ENCODE results near the gene IL20RB. TPM values are rescaled to one million over a fixed set of nuclear protein-coding genes. Genes with fewer than 3 reads are reported as not detected.

The IL20RB gene
- total RNA-seq, 1 experiment from 2014 or later: 3.6 TPM

- Histone ChIP-seq H3K4me3 (no peak overlapping the region), H3K9me3 (replicated peaks) (no peaks in the 10 kb centered on the region), H3K27ac (no peak overlapping the region), H3K36me3 (peaks cover 23% of the 10 kb centered on the region), H3K27me3 (replicated peaks) (no peaks in the 10 kb centered on the region), H3K4me1 (replicated peaks) (peaks cover 12% of the 10 kb centered on the region)
- DNase-seq (ENCODE audit: low read depth in 1 of 2, low spot score in 2 of 2): no peak
Measured at GRCh38 chr3:136932523-136932922, 25.3 kb upstream of the IL20RB start.

DNA sequence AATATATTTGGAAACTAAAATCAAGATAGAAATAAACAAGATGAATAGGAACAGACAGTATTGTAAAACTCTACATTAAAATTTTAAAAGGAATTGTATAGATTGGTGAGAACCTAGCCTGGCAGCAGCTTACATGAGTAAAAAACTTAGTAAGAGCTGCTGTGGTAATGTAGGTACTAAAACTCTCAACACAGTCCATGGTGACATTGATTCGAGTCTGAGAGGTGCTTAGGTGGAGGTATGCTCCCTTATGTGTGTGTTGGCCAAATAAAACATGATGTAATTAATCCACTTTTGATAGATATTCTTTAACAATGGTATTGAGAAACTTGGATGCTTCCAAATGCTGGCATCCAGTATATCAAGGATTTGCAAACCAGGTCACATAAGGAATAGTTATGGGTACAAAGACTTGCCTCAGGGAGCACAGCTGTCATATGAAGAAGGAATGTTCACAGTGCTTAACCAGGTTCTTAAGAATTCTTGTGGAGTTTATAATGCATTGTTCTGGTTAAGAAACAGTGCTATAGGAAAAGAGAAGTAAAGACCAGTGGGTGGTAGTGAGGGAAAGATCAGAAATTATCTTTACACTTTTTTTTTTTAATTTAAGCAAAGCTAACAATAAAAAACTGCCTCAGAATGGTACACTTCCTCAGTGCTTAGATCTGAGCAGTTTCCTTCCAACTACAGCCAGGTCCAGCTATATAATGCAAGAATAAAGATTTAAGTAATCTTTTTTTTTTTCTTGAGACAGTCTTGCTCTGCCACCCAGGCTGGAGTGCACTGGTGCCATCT lies 24.6 kb upstream of the IL20RB start:
- peaks cover 19% of the 10 kb centered on the region for H3K4me1 ChIP-seq (replicated peaks)
- H3K9me3 ChIP-seq (replicated peaks): no peaks in the 10 kb centered on the region
- no peaks in the 10 kb centered on the region for H3K27me3 ChIP-seq (replicated peaks)
- no peak for DNase-seq (ENCODE audit: low read depth in 1 of 2, low spot score in 2 of 2)
- H3K36me3 ChIP-seq: peaks cover 19% of the 10 kb centered on the region
- no peak overlapping the region for H3K4me3 ChIP-seq
- H3K27ac ChIP-seq: no peak overlapping the region

DNA sequence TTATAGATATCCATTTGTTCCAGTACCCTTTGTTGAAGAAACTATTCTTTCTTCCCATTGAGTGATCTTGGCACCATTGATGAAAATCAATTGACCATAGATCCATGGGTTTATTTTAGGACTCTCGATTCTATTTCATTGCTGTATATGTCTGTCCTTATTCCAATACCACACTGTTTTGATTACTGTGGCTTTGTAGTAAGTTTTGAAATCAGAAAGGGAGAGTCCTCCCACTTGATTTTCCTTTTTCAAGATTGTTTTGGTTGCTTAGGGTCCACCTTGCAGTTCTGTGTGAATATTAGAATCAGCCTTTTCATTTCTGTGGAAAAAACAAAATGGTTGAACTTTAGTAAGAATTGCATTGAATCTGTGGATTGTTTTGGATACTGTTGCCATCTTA lies 20.6 kb upstream of the IL20RB start:
- H3K27me3 ChIP-seq (replicated peaks): no peaks in the 10 kb centered on the region
- no peak for DNase-seq (ENCODE audit: low read depth in 1 of 2, low spot score in 2 of 2)
- peaks cover 10% of the 10 kb centered on the region for H3K36me3 ChIP-seq
- H3K27ac ChIP-seq: no peak overlapping the region
- H3K4me1 ChIP-seq (replicated peaks): peaks cover 27% of the 10 kb centered on the region
- no peak overlapping the region for H3K4me3 ChIP-seq
- no peaks in the 10 kb centered on the region for H3K9me3 ChIP-seq (replicated peaks)

DNA sequence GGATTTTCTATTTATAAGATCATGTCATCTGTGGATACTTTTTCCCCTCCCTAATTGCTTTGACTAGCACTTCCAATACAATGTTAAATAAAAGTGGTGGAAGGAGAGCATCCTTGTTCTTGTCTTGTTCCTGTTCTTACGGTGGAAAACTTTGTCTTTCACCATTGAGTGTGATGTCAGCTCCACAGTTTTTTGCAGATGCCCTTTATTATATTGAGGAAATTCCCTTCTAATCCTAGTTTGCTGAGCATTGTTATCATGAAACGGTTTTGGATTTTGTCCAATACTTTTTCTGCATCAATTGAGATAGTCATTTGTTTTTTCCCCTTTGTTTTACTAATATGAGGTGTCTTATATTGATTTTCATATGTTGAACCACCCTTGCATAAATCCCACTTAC lies 19.9 kb upstream of the IL20RB start:
- peak overlapping the region; percentile 22 for H3K27ac ChIP-seq
- peaks cover 10% of the 10 kb centered on the region for H3K36me3 ChIP-seq
- H3K27me3 ChIP-seq (replicated peaks): no peaks in the 10 kb centered on the region
- H3K4me1 ChIP-seq (replicated peaks): peaks cover 34% of the 10 kb centered on the region
- no peaks in the 10 kb centered on the region for H3K9me3 ChIP-seq (replicated peaks)
- no peak overlapping the region for H3K4me3 ChIP-seq
- DNase-seq (ENCODE audit: low read depth in 1 of 2, low spot score in 2 of 2): no peak

DNA sequence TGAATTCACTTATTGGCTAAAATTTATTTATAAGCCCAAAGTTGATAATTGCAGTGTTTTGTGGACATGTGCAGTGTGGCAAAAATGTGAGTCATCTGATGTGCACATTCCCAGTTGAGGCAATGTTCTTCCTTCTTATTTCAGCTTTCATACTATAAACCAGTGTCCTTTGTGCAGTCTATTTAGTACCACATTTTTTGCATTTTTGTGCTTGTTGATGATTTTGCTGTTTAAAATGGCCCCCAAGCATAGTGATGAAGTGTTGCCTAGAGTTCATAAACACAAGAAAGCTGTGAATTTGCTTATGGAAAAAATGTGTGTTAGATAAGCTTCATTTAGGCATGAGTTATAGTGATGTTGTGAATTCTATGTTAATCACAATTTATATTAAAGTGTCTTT lies 19.4 kb upstream of the IL20RB start:
- peak; percentile 47 to 66 for DNase-seq (ENCODE audit: low read depth in 1 of 2, low spot score in 2 of 2)
- H3K9me3 ChIP-seq (replicated peaks): no peaks in the 10 kb centered on the region
- peaks cover 34% of the 10 kb centered on the region for H3K4me1 ChIP-seq (replicated peaks)
- peaks cover 10% of the 10 kb centered on the region for H3K36me3 ChIP-seq
- H3K27ac ChIP-seq: peak overlapping the region; percentile 50
- H3K27me3 ChIP-seq (replicated peaks): no peaks in the 10 kb centered on the region
- no peak overlapping the region for H3K4me3 ChIP-seq

DNA sequence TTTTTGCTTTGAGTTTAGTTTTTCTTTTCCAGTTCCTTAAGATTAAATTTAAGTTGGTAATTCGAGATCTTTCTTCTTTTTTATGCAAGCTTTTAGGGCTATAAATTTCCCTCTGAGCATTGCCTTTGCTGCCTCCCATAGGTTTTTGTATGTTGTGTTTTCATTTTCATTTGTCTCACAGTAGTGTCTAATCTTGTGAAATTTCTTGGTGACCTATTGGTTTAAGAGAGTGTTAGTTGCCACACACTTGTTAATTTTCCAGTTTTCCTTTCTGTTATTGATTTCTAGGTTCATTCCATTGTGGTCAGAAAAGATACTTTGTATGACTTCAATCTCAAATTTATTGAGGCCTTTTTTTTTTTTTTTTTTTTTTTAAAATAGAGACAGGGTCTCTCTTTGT lies 18.3 kb upstream of the IL20RB start:
- peaks cover 10% of the 10 kb centered on the region for H3K36me3 ChIP-seq
- no peak overlapping the region for H3K4me3 ChIP-seq
- H3K4me1 ChIP-seq (replicated peaks): peaks cover 39% of the 10 kb centered on the region
- DNase-seq (ENCODE audit: low read depth in 1 of 2, low spot score in 2 of 2): no peak
- no peaks in the 10 kb centered on the region for H3K27me3 ChIP-seq (replicated peaks)
- H3K9me3 ChIP-seq (replicated peaks): no peaks in the 10 kb centered on the region
- H3K27ac ChIP-seq: no peak overlapping the region

GRCh38 chr3:136942803-136943202 lies 15.0 kb upstream of the IL20RB start:
- Histone ChIP-seq H3K36me3 (peaks cover 8% of the 10 kb centered on the region), H3K4me1 (replicated peaks) (peaks cover 35% of the 10 kb centered on the region), H3K27ac (no peak overlapping the region), H3K4me3 (no peak overlapping the region), H3K9me3 (replicated peaks) (no peaks in the 10 kb centered on the region), H3K27me3 (replicated peaks) (no peaks in the 10 kb centered on the region)
- DNase-seq (ENCODE audit: low read depth in 1 of 2, low spot score in 2 of 2): no peak

GRCh38 chr3:136943436-136943835 lies 14.3 kb upstream of the IL20RB start:
- Histone ChIP-seq H3K9me3 (replicated peaks) (no peaks in the 10 kb centered on the region), H3K4me3 (no peak overlapping the region), H3K27ac (peak overlapping the region; percentile 4; the same call in 1 of the 2 replicates), H3K4me1 (replicated peaks) (peaks cover 29% of the 10 kb centered on the region), H3K36me3 (peaks cover 8% of the 10 kb centered on the region), H3K27me3 (replicated peaks) (no peaks in the 10 kb centered on the region)
- no peak for DNase-seq (ENCODE audit: low read depth in 1 of 2, low spot score in 2 of 2)

GRCh38 chr3:136946978-136947377 lies 10.8 kb upstream of the IL20RB start:
- peaks cover 8% of the 10 kb centered on the region for H3K36me3 ChIP-seq
- H3K27ac ChIP-seq: no peak overlapping the region
- no peaks in the 10 kb centered on the region for H3K27me3 ChIP-seq (replicated peaks)
- DNase-seq (ENCODE audit: low read depth in 1 of 2, low spot score in 2 of 2): no peak
- peaks cover 21% of the 10 kb centered on the region for H3K4me1 ChIP-seq (replicated peaks)
- H3K4me3 ChIP-seq: no peak overlapping the region
- no peaks in the 10 kb centered on the region for H3K9me3 ChIP-seq (replicated peaks)

DNA sequence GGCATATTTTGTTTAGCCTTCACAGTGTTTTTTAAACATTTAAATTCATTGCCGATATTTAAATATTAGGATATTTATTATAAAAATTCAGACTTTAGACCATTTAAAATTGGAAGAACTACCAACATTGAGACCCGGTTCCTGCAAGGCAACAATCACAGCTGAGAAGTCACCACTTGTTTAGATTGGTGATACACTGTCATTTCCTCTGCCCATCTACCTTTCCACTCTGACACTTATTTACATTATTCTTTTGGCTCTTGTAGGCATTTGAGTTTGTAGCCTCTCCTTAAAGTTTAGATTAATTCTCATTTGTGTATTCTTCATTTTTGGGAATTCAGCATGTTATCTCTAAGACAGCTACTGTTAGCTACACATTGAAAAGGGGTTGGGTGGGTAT lies 10.3 kb upstream of the IL20RB start:
- Histone ChIP-seq H3K36me3 (peaks cover 8% of the 10 kb centered on the region), H3K4me1 (replicated peaks) (peaks cover 21% of the 10 kb centered on the region), H3K9me3 (replicated peaks) (no peaks in the 10 kb centered on the region), H3K27ac (no peak overlapping the region), H3K27me3 (replicated peaks) (no peaks in the 10 kb centered on the region), H3K4me3 (no peak overlapping the region)
- no peak for DNase-seq (ENCODE audit: low read depth in 1 of 2, low spot score in 2 of 2)

DNA sequence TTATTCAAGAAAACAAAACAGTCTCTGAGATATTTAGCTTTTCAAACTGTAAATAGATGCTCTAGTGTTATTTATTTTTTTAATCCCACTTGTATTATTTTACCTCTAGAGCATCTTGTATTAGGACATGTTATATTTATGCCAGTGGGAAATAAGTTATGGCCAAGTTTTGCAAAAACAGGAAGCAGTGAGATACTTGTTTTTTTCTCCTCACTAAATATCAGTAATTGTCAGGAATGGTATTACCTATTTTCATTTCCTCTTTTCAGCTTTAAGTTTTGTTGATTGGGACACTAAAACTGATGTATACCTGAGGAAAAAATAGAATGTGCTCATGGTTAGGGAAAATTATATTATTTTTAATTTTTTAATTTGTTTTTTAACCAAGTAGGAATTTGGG lies 8.6 kb upstream of the IL20RB start:
- Histone ChIP-seq H3K27ac (no peak overlapping the region), H3K27me3 (replicated peaks) (no peaks in the 10 kb centered on the region), H3K4me1 (replicated peaks) (peaks cover 18% of the 10 kb centered on the region)

GRCh38 chr3:136949708-136950107 lies 8.1 kb upstream of the IL20RB start:
- peaks cover 23% of the 10 kb centered on the region for H3K4me1 ChIP-seq (replicated peaks)
- no peak for DNase-seq (ENCODE audit: low read depth in 1 of 2, low spot score in 2 of 2)
- no peak overlapping the region for H3K4me3 ChIP-seq
- no peaks in the 10 kb centered on the region for H3K9me3 ChIP-seq (replicated peaks)
- H3K27me3 ChIP-seq (replicated peaks): no peaks in the 10 kb centered on the region
- no peak overlapping the region for H3K27ac ChIP-seq
- H3K36me3 ChIP-seq: peaks cover 8% of the 10 kb centered on the region

More for the DNA sequence above, 8.6 kb upstream of the IL20RB start:
- Histone ChIP-seq H3K4me3 (no peak overlapping the region), H3K36me3 (peaks cover 8% of the 10 kb centered on the region), H3K9me3 (replicated peaks) (no peaks in the 10 kb centered on the region)
- no peak for DNase-seq (ENCODE audit: low read depth in 1 of 2, low spot score in 2 of 2)

DNA sequence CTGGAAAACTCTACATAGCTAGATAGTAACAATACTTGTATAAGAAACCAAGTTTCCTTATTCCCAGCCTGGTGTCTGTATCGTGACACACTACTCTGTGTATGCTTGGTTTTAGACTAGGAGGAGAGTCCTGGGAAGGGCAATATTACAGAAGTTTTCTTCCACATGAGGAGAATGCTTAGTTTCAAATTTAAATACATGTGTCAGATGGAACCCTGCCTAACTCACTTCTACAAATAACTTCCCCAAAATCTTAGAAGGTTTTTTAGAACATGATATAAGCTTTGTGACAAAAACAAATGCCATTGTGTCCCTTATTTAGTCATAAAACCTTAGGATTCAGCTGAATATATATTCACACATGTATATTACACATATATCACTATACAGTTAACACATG lies 7.2 kb upstream of the IL20RB start:
- Histone ChIP-seq H3K4me3 (no peak overlapping the region), H3K27me3 (replicated peaks) (no peaks in the 10 kb centered on the region), H3K9me3 (replicated peaks) (no peaks in the 10 kb centered on the region), H3K27ac (no peak overlapping the region), H3K4me1 (replicated peaks) (peaks cover 32% of the 10 kb centered on the region), H3K36me3 (peaks cover 6% of the 10 kb centered on the region)
- DNase-seq (ENCODE audit: low read depth in 1 of 2, low spot score in 2 of 2): no peak

GRCh38 chr3:136952292-136952691 lies 5.5 kb upstream of the IL20RB start:
- H3K36me3 ChIP-seq: no peaks in the 10 kb centered on the region
- no peak for DNase-seq (ENCODE audit: low read depth in 1 of 2, low spot score in 2 of 2)
- no peak overlapping the region for H3K4me3 ChIP-seq
- no peaks in the 10 kb centered on the region for H3K9me3 ChIP-seq (replicated peaks)
- no peaks in the 10 kb centered on the region for H3K27me3 ChIP-seq (replicated peaks)
- no peak overlapping the region for H3K27ac ChIP-seq
- H3K4me1 ChIP-seq (replicated peaks): peaks cover 49% of the 10 kb centered on the region

DNA sequence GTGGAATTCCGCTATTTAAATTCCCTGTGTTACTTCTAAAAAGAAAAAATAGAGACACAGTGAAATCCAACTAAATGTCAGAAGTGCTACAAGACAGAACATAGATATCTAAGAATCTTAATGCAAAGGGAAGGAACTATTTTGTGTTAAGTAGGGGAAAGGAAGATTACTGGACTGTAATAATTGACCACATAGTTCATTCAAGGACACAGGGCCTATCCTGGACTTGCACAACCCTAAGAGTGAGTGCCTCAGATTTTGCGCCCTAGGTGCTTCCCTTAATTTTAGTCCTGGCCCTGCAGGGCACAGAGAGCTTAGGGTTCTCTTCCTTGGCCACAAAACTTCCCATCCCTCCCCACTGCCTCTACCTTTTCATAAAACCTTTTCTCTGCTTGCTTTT lies 3.5 kb upstream of the IL20RB start:
- Histone ChIP-seq H3K27me3 (replicated peaks) (no peaks in the 10 kb centered on the region), H3K4me1 (replicated peaks) (peaks cover 59% of the 10 kb centered on the region), H3K9me3 (replicated peaks) (no peaks in the 10 kb centered on the region), H3K4me3 (no peak overlapping the region), H3K27ac (no peak overlapping the region), H3K36me3 (no peaks in the 10 kb centered on the region)
- DNase-seq (ENCODE audit: low read depth in 1 of 2, low spot score in 2 of 2): no peak
